ENCODE results near the gene TSC22D1.

DNA sequence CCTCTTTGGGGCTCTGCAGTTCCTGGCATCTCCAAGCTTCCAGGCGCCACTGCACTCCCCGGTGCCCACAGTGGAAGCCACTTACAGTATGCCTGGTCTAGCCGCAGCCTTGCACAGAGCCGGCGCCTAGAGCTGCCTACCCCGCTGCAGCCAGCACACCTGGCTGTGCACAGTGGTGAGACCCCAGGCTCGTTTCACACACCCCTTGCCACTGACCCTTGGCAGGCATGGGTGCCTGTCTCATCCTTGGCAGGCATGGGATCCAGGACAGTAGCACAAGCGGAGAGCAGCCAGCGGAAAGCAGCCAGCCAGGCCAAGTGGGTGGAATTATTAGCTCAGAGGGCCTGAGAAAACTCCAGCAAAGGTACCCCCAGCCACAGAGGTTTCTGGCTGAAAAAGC, 116.5 kb downstream of the TSC22D1 start:
- TF ChIP-seq, protein P1, sequence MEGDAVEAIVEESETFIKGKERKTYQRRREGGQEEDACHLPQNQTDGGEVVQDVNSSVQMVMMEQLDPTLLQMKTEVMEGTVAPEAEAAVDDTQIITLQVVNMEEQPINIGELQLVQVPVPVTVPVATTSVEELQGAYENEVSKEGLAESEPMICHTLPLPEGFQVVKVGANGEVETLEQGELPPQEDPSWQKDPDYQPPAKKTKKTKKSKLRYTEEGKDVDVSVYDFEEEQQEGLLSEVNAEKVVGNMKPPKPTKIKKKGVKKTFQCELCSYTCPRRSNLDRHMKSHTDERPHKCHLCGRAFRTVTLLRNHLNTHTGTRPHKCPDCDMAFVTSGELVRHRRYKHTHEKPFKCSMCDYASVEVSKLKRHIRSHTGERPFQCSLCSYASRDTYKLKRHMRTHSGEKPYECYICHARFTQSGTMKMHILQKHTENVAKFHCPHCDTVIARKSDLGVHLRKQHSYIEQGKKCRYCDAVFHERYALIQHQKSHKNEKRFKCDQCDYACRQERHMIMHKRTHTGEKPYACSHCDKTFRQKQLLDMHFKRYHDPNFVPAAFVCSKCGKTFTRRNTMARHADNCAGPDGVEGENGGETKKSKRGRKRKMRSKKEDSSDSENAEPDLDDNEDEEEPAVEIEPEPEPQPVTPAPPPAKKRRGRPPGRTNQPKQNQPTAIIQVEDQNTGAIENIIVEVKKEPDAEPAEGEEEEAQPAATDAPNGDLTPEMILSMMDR (IDR thresholded peaks at IDR 0.05; ENCODE audit: low read length), result no peak
- no peak for TF ChIP-seq EZH2 (optimal IDR thresholded peaks at IDR 0.05; ENCODE audit: low read depth, low read length)

Data from MM.1S (cell line).